ENCODE results near the gene IL22RA2. TPM values are rescaled to one million over a fixed set of nuclear protein-coding genes. Genes with fewer than 3 reads are reported as not detected.

IL22RA2 gene
- total RNA-seq, 4 donors from 2014 or later = not detected

DNA sequence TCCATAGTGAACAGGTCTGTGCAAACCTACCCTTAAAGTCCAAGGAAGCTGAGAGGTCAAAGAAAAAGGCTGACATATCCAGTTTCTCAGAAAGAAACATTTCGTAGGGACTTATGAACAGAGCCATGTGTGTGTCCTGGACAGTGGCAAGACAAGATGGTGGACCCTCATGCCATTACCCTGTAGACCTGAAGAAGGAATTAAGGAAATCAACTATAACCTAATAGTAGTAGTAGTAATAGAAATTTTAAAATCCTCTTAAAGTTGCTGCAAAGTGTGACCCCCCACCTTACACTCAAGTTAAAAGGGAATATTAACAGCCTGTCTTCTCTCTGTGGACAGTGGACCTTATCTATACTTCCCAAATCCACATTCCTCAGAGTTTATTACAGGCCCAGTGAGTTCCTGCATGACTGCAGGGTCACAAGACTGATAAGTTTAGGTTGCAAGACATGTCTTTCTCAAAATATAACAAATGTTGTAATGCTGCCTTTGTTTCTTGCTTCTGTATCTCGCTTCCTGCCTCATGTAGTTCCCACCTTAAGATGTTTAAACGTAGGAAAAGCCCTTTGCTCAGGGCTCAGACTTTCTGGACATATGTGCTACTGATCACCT, 10.6 kb downstream of the IL22RA2 start:
- Histone ChIP-seq H3K36me3 (no peaks in the 10 kb centered on the region), H3K27ac (no peak overlapping the region), H3K9me3 (no peaks in the 10 kb centered on the region), H3K4me1 (no peaks in the 10 kb centered on the region), H3K4me3 (no peak overlapping the region), H3K27me3 (no peaks in the 10 kb centered on the region)
- DNase-seq = no peak
- TF ChIP-seq POLR2A (IDR thresholded peaks at IDR 0.05) = no peak
- TF ChIP-seq, protein P1, sequence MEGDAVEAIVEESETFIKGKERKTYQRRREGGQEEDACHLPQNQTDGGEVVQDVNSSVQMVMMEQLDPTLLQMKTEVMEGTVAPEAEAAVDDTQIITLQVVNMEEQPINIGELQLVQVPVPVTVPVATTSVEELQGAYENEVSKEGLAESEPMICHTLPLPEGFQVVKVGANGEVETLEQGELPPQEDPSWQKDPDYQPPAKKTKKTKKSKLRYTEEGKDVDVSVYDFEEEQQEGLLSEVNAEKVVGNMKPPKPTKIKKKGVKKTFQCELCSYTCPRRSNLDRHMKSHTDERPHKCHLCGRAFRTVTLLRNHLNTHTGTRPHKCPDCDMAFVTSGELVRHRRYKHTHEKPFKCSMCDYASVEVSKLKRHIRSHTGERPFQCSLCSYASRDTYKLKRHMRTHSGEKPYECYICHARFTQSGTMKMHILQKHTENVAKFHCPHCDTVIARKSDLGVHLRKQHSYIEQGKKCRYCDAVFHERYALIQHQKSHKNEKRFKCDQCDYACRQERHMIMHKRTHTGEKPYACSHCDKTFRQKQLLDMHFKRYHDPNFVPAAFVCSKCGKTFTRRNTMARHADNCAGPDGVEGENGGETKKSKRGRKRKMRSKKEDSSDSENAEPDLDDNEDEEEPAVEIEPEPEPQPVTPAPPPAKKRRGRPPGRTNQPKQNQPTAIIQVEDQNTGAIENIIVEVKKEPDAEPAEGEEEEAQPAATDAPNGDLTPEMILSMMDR (IDR thresholded peaks at IDR 0.05) = no peak
- intact Hi-C loops (cut with DNase I; ENCODE audit: low total_unique reads) = no loop called here

- Histone ChIP-seq H3K27ac (no peak overlapping the region), H3K4me1 (no peaks in the 10 kb centered on the region), H3K27me3 (no peaks in the 10 kb centered on the region), H3K4me3 (no peak overlapping the region), H3K36me3 (no peaks in the 10 kb centered on the region), H3K9me3 (no peaks in the 10 kb centered on the region)
- intact Hi-C loops (cut with DNase I; ENCODE audit: low total_unique reads) = no loop called here
- DNase-seq = no peak
- no peak for TF ChIP-seq POLR2A (IDR thresholded peaks at IDR 0.05)
- TF ChIP-seq, protein P1 (IDR thresholded peaks at IDR 0.05) = no peak
These were observed 11.5 kb downstream of the IL22RA2 start for GRCh38 chr6:137161949-137162348.

DNA sequence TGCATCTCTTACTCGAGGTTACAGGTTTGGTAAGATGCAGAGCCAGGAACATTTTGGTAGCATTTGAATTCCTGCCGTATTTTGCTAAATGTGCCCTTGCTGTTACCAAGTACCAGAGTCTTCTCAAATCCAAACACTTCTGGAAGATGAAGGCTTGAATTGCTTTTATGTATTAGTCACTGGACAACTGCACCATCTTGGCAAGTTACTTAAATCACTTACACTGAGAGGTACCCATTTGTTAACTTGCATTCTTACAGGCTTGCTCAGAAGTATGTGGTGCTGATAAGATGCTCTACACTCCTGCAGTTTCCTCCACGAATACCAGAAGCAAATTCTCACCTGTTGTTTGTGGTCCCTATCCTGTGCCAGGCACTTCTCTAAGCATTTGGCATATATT, 12.7 kb downstream of the IL22RA2 start:
- intact Hi-C loops (cut with DNase I; ENCODE audit: low total_unique reads) = no loop called here
- H3K27me3 ChIP-seq = no peaks in the 10 kb centered on the region
- no peak overlapping the region for H3K27ac ChIP-seq
- TF ChIP-seq, protein P1 (IDR thresholded peaks at IDR 0.05) = no peak
- TF ChIP-seq POLR2A (IDR thresholded peaks at IDR 0.05) = no peak
- no peak for DNase-seq
- H3K4me3 ChIP-seq = no peak overlapping the region
- no peaks in the 10 kb centered on the region for H3K9me3 ChIP-seq
- H3K36me3 ChIP-seq = no peaks in the 10 kb centered on the region
- H3K4me1 ChIP-seq = no peaks in the 10 kb centered on the region

DNA sequence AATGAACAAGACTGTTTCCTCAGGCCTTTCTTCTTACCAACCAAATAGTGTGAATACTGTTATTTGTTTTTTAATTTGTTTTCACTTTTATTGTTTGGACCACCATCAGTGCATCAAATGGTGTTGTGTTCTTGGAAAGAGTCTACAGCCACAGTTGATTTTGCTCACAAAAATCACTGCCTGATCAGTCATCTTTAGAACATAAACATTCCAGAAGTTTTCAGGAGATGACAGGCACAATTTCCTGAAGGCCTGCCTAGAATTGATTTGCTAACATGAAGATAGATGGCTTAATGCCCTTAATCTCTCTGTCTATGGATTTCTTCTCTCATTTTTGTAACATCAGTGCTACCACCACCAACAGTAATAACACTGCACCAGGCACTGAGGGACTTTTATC, 13.5 kb downstream of the IL22RA2 start:
- Histone ChIP-seq H3K4me3 (no peak overlapping the region), H3K36me3 (no peaks in the 10 kb centered on the region), H3K4me1 (no peaks in the 10 kb centered on the region), H3K27me3 (no peaks in the 10 kb centered on the region), H3K27ac (no peak overlapping the region), H3K9me3 (no peaks in the 10 kb centered on the region)
- DNase-seq = no peak
- intact Hi-C loops (cut with DNase I; ENCODE audit: low total_unique reads) = no loop called here
- TF ChIP-seq POLR2A (IDR thresholded peaks at IDR 0.05) = no peak
- TF ChIP-seq, protein P1 (IDR thresholded peaks at IDR 0.05) = no peak

DNA sequence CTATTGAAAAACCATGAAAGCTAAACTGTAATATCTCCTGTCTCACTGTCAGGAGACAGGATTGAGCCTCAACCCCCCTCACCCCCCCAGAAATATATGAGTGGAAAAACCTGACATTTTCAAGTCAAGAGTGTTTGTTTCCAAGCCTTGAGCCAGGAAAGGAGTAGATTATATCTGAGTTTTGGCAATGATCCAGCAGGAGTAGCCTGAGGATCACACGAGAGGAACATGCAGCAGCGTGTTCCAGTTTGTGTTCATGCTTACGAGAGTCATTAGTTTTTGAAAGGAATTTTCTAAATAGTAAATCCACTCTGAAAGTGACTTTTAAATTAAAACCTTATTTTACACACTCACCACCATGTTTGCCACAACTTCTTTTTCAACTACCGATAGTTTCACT, 15.8 kb downstream of the IL22RA2 start:
- no peak for TF ChIP-seq POLR2A (IDR thresholded peaks at IDR 0.05)
- TF ChIP-seq, protein P1 (IDR thresholded peaks at IDR 0.05) = no peak
- Histone ChIP-seq H3K9me3 (no peaks in the 10 kb centered on the region), H3K27ac (no peak overlapping the region), H3K4me1 (no peaks in the 10 kb centered on the region), H3K27me3 (no peaks in the 10 kb centered on the region), H3K36me3 (no peaks in the 10 kb centered on the region), H3K4me3 (no peak overlapping the region)
- intact Hi-C loops (cut with DNase I; ENCODE audit: low total_unique reads) = no loop called here
- DNase-seq = no peak

All from uterus (tissue), 4 donors.